ENCODE results near the gene PDSS2.
"Not testable (repeated sequence)": the region's sequence is repeated elsewhere in the genome, so short reads cannot be mapped to it uniquely, and the experiment has no call there.

The PDSS2 gene

DNA sequence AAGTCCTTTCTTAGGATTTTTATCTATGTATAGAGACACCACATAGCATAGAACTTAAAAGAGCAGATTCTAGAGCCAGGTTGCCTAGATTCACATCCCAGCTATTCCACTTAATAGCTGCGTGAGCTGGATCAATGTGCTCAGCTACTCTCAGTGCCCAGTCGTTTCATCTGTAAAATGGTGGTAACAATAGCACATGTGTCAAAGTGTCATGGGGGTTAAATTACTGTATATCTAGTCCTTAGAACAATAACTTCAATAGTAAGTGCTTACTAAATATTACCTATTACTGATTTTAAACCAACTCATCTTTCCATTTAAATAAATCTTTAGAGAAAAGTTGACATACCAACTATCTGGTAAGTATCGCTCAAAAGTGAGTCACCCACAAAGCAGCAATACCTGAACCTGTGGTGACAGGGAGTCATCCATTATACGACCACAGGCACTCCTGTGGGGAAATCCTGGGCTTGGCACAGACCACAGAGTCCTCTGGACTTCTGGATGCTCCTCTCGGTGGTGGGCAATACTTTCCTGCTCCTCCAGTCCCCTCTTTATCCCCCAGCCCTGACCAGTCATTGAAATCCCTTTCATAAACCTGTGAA is 154.8 kb downstream of the PDSS2 start:
- H3K27ac ChIP-seq: no peak overlapping the region
- TF ChIP-seq, protein P1, sequence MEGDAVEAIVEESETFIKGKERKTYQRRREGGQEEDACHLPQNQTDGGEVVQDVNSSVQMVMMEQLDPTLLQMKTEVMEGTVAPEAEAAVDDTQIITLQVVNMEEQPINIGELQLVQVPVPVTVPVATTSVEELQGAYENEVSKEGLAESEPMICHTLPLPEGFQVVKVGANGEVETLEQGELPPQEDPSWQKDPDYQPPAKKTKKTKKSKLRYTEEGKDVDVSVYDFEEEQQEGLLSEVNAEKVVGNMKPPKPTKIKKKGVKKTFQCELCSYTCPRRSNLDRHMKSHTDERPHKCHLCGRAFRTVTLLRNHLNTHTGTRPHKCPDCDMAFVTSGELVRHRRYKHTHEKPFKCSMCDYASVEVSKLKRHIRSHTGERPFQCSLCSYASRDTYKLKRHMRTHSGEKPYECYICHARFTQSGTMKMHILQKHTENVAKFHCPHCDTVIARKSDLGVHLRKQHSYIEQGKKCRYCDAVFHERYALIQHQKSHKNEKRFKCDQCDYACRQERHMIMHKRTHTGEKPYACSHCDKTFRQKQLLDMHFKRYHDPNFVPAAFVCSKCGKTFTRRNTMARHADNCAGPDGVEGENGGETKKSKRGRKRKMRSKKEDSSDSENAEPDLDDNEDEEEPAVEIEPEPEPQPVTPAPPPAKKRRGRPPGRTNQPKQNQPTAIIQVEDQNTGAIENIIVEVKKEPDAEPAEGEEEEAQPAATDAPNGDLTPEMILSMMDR (conservative IDR thresholded peaks at IDR 0.05): no peak

DNA sequence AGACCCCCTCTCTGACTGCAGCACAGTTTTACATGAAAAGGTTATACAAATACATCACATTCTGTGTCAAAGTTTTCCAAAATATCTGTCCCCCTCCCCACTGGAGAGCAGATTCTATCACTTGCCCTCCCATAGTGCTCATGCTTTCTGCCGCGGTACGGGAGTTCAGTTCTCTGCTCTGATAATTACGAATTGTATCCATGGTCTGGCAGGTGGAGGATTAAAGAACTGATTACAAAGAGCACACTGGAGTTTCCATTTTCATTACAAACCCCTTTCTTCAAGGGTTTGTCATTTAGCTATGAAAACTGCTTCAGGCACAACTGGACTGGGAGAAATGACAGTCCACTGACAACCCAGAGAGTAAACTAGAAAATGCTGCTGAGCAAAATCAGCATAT is 166.0 kb downstream of the PDSS2 start:
- TF ChIP-seq, protein P1 (conservative IDR thresholded peaks at IDR 0.05): no peak
- no peak overlapping the region for H3K27ac ChIP-seq

DNA sequence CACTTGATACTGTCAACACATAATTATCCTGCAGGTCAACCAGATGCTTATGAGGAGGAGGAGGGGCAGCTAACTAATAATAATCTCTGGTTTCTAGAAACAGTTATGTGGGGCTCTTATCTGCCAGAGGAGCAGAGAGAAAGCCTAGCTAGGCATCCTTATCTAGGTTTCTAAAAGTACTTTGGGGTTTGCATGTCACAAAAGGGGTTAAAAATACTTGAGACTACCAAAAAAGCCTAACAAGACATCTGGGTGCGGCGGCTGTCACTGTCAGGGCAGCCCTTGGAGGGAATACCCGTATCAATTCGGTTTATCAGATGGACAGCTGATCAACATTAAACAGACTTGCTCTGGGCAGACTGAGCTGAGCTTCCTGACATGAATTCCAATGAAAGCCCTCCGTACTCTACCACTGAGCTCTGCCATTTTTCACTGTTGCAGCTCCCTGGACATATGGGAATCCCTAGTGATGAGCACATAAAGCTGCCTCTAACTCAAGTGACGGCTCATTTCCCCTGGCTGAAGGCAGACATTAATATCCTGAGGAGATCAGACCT is 166.6 kb downstream of the PDSS2 start:
- no peak overlapping the region for H3K27ac ChIP-seq
- TF ChIP-seq, protein P1 (conservative IDR thresholded peaks at IDR 0.05): no peak

DNA sequence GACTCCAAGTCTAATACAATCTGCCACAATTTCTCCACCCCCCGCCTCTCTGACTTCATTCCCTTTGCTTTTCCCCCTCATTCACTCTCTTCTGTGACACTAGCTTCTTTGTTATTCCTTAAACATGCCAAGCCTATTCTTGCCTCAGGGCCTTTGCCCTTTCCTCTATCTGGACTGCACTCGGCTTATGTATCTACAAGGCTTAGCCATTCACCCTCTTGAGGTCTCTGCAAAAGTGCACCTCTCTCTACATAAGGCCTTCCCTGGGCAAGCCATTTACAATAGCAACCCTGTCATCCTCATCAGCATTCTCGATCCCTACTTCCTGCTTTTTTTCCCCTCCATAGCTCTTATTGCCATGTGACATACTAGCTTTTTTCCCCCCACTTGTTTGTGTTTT is 168.9 kb downstream of the PDSS2 start:
- no peak overlapping the region for H3K27ac ChIP-seq

DNA sequence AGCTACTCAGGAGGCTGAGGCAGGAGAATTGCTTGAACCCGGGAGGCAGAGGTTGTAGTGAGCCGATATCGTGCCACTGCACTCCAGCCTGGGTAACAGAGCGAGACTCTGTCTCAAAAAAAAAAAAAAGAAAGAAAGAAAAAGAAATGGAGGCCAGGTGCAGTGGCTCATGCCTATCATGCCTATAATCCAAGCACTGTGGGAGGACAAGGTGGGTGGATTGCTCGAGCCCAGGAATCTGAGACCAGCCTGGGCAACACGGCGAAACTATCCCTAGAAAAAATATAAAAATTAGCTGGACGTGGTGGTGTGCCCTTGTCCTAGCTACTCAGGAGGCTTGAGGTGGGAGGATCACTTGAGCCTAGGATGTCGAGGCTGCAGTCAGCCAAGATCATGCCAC is 170.1 kb downstream of the PDSS2 start:
- not testable (repeated sequence) for H3K27ac ChIP-seq

More for the DNA sequence above, 168.9 kb downstream of the PDSS2 start:
- TF ChIP-seq, protein P1 (conservative IDR thresholded peaks at IDR 0.05): no peak

DNA sequence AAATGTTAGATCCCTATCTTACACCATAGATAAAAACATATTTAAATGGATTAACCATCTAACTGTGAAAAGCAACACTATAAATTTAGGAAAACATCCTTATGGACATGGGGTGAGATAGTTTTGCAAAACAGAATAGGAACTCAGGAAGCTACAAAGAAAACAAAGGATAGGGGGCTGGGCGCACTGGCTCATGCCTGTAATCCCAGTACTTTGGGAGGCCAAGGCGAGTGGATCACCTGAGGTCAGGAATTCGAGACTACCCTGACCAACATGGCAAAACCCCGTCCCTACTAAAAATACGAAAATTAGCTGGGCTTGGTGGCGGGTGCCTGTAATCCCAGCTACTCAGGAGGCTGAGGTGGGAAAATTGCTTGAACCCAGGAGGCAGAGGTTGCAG is 173.7 kb downstream of the PDSS2 start:
- not testable (repeated sequence) for H3K27ac ChIP-seq

DNA sequence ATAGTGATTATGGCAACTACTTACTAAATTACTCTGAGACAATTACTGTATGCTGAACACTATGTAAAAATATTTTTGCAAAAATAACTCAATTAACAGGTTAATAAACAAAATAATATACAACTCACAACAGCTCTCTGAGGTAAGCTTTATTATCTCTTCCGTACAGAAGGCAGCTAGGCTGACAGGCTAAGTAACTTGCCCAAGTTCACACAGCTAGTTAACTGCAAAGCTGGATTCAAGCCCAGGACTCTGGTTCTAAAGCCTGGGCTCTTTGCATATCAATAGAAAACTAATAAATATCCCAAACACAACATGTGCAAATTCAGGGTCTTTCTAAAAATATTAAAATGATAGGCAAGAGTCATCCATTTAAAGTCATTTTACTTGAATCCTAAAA is 174.6 kb downstream of the PDSS2 start:
- peak overlapping the region; percentile 15; the same call in 1 of the 2 replicates for H3K27ac ChIP-seq
- TF ChIP-seq, protein P1 (conservative IDR thresholded peaks at IDR 0.05): no peak

DNA sequence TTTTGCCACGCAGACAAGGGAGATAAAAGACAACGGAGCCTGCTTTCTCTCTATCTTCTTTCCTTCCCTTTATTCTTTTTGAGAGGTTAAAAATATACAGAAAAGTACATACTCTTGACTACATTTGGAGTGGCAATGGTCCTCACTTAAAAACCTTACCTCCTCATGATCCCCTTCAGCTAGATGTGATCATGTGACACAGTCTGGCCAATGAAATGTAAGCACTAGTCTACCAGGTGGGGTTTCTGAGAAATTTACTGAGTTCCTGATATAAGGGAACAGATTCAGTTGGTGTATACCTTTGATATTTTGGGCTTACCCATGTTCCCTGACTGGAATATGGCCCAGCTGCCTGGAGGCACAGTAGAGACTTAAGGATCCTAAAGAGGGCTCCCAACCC is 178.6 kb downstream of the PDSS2 start:
- H3K27ac ChIP-seq: no peak overlapping the region
- TF ChIP-seq, protein P1 (conservative IDR thresholded peaks at IDR 0.05): no peak

DNA sequence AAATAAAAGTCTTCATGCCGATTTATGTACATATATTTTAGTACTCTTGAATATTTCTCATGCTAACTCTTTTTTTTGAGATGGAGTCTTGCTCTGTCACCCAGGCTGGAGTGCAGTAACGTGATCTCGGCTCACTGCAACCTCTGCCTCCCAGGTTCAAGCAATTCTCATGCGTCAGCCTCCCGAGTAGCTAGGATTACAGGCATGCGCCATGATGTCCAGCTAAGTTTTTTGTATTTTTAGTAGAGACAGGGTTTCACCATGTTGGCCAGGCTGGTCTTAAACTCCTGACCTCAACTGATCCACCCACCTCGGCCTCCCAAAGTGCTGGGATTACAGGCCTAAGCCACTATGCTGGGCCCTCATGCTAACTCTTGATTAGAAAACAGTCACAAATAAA is 179.4 kb downstream of the PDSS2 start:
- H3K27ac ChIP-seq: not testable (repeated sequence)

Data from VCaP (cell line).